ENCODE measurements around the gene NEU1. TPM values are rescaled to one million over a fixed set of nuclear protein-coding genes. Genes with fewer than 3 reads are reported as not detected.
A peak's percentile ranks its signal among the peaks of the same experiment; 100 is the strongest.
"Not testable (repeated sequence)": the region's sequence is repeated elsewhere in the genome, so short reads cannot be mapped to it uniquely, and the experiment has no call there.

Gene NEU1
- total and polyA plus RNA-seq, 2 experiments from 2014 or later, result 388 to 402 TPM

- Histone ChIP-seq H3K79me2 (peaks cover 21% of the 10 kb centered on the region), H3K4me3 (no peak overlapping the region), H3K36me3 (replicated peaks; ENCODE audit: insufficient read depth, low read depth) (no peaks in the 10 kb centered on the region), H3K27me3 (no peaks in the 10 kb centered on the region), H3K4me2 (peak overlapping the region; percentile 4), H3K27ac (peak overlapping the region; percentile 94), H3K9me2 (replicated peaks; ENCODE audit: insufficient read depth) (no peaks in the 10 kb centered on the region), H4K20me1 (ENCODE audit: insufficient read depth, poor library complexity, severe bottlenecking) (no peaks in the 10 kb centered on the region), H3K4me1 (ENCODE audit: insufficient read depth) (peaks cover 36% of the 10 kb centered on the region), H2AFZ (no peak overlapping the region), H3K9me3 (ENCODE audit: low read depth) (no peaks in the 10 kb centered on the region)
- TF ChIP-seq EZH2phosphoT487 (IDR thresholded peaks at IDR 0.05; ENCODE audit: low read depth, severe bottlenecking, unreplicated experiment) (no peak), EZH2 (IDR thresholded peaks at IDR 0.05; ENCODE audit: borderline replicate concordance) (no peak)
- TF ChIP-seq, protein P1, sequence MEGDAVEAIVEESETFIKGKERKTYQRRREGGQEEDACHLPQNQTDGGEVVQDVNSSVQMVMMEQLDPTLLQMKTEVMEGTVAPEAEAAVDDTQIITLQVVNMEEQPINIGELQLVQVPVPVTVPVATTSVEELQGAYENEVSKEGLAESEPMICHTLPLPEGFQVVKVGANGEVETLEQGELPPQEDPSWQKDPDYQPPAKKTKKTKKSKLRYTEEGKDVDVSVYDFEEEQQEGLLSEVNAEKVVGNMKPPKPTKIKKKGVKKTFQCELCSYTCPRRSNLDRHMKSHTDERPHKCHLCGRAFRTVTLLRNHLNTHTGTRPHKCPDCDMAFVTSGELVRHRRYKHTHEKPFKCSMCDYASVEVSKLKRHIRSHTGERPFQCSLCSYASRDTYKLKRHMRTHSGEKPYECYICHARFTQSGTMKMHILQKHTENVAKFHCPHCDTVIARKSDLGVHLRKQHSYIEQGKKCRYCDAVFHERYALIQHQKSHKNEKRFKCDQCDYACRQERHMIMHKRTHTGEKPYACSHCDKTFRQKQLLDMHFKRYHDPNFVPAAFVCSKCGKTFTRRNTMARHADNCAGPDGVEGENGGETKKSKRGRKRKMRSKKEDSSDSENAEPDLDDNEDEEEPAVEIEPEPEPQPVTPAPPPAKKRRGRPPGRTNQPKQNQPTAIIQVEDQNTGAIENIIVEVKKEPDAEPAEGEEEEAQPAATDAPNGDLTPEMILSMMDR (IDR thresholded peaks at IDR 0.05; ENCODE audit: poor library complexity), result no peak
- no peak for DNase-seq (ENCODE audit: low spot score)
These were observed 42.7 kb downstream of the NEU1 start for GRCh38 chr6:31819871-31820299.

DNA sequence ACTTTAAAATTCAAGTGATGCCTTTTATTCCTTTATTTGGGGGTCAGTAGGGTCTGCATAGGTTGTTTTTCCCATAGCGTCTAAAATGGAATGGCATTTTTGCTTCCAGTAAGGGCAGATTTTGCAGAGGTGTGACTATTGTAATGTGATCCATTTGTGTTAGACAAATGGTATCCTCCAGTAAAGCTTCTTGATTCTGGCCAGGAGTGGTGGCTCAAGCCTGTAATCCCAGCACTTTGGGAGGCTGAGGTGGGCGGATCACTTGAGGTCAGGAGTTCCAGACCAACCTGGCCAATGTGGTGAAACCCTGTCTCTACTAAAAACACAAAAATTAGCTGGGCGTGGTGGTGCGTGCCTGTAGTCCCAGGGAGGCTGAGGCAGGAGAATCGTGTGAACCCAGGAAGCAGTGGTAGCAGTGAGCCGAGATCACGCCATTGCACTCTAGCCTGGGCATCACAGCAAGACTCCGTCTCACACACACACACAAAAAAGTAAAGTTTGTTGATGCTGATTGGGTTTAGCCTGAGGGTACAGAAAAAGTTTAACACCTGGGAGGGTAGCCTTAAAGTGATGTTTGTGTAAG lies 44.6 kb downstream of the NEU1 start:
- DNase-seq (ENCODE audit: low spot score); H4K20me1 ChIP-seq (ENCODE audit: insufficient read depth, poor library complexity, severe bottlenecking); H3K27me3 ChIP-seq; H2AFZ ChIP-seq; H3K27ac ChIP-seq; H3K4me3 ChIP-seq; H3K9me3 ChIP-seq (ENCODE audit: low read depth); H3K9me2 ChIP-seq (replicated peaks; ENCODE audit: insufficient read depth); H3K36me3 ChIP-seq (replicated peaks; ENCODE audit: insufficient read depth, low read depth): not testable (repeated sequence)
- Histone ChIP-seq H3K79me2 (peaks cover 18% of the 10 kb centered on the region), H3K4me1 (ENCODE audit: insufficient read depth) (peaks cover 40% of the 10 kb centered on the region), H3K4me2 (peak overlapping the region; percentile 70)
- 90% methylated on average over 8 of the region's 8 CpGs for WGBS (ENCODE audit: low lambda C conversion rate, missing lambda C conversion rate)

DNA sequence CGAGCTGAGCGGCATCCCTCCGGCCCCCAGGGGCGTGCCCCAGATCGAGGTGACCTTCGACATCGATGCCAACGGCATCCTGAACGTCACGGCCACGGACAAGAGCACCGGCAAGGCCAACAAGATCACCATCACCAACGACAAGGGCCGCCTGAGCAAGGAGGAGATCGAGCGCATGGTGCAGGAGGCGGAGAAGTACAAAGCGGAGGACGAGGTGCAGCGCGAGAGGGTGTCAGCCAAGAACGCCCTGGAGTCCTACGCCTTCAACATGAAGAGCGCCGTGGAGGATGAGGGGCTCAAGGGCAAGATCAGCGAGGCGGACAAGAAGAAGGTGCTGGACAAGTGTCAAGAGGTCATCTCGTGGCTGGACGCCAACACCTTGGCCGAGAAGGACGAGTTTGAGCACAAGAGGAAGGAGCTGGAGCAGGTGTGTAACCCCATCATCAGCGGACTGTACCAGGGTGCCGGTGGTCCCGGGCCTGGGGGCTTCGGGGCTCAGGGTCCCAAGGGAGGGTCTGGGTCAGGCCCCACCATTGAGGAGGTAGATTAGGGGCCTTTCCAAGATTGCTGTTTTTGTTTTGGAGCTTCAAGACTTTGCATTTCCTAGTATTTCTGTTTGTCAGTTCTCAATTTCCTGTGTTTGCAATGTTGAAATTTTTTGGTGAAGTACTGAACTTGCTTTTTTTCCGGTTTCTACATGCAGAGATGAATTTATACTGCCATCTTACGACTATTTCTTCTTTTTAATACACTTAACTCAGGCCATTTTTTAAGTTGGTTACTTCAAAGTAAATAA lies 45.3 kb downstream of the NEU1 start:
- H3K36me3 ChIP-seq (replicated peaks; ENCODE audit: insufficient read depth, low read depth); H3K9me3 ChIP-seq (ENCODE audit: low read depth); H3K9me2 ChIP-seq (replicated peaks; ENCODE audit: insufficient read depth); H3K27me3 ChIP-seq; H3K4me3 ChIP-seq; H2AFZ ChIP-seq; DNase-seq (ENCODE audit: low spot score); H4K20me1 ChIP-seq (ENCODE audit: insufficient read depth, poor library complexity, severe bottlenecking); H3K27ac ChIP-seq: not testable (repeated sequence)
- H3K4me1 ChIP-seq (ENCODE audit: insufficient read depth), result peaks cover 40% of the 10 kb centered on the region
- peak overlapping the region; percentile 70 for H3K4me2 ChIP-seq
- WGBS (ENCODE audit: low lambda C conversion rate, missing lambda C conversion rate), result 86% methylated on average over 16 of the region's 37 CpGs
- H3K79me2 ChIP-seq, result peaks cover 20% of the 10 kb centered on the region

GRCh38 chr6:31815025-31815838 lies 47.4 kb downstream of the NEU1 start, which contains the start of the genes HSPA1A and HSPA1L:
HSPA1A (plus strand) TSS chr6:31815543; CDS start chr6:31815757, 214 bp downstream.
HSPA1L (minus strand) TSS chr6:31815283; CDS start chr6:31811972, 3,311 bp downstream.
- H3K4me3 ChIP-seq, result peak within 1 kb of the TSS; percentile 47
- H4K20me1 ChIP-seq (ENCODE audit: insufficient read depth, poor library complexity, severe bottlenecking), result no peaks in the 10 kb centered on the region
- peak within 1 kb of the TSS; percentile 97 for H3K27ac ChIP-seq
- H3K36me3 ChIP-seq (replicated peaks; ENCODE audit: insufficient read depth, low read depth), result no peaks in the 10 kb centered on the region
- peaks cover 14% of the 10 kb centered on the region for H3K79me2 ChIP-seq
- TF ChIP-seq EZH2 (IDR thresholded peaks at IDR 0.05; ENCODE audit: borderline replicate concordance), result no peak
- no peak for TF ChIP-seq EZH2phosphoT487 (IDR thresholded peaks at IDR 0.05; ENCODE audit: low read depth, severe bottlenecking, unreplicated experiment)
- TF ChIP-seq, protein P1 (IDR thresholded peaks at IDR 0.05; ENCODE audit: poor library complexity), result no peak
- no peaks in the 10 kb centered on the region for H3K9me3 ChIP-seq (ENCODE audit: low read depth)
- peak within 1 kb of the TSS; percentile 85 for H2AFZ ChIP-seq
- H3K9me2 ChIP-seq (replicated peaks; ENCODE audit: insufficient read depth), result no peaks in the 10 kb centered on the region
- peak; percentile 94 for DNase-seq (ENCODE audit: low spot score)
- WGBS (ENCODE audit: low lambda C conversion rate, missing lambda C conversion rate), result 5% methylated on average over 48 of the region's 56 CpGs
- peak within 1 kb of the TSS; percentile 85 for H3K4me2 ChIP-seq
- H3K4me1 ChIP-seq (ENCODE audit: insufficient read depth), result peaks cover 27% of the 10 kb centered on the region
- H3K27me3 ChIP-seq, result no peaks in the 10 kb centered on the region

Data from hepatocyte (in vitro differentiated cells).